ENCODE results near the gene MRTFB.

Gene MRTFB

DNA sequence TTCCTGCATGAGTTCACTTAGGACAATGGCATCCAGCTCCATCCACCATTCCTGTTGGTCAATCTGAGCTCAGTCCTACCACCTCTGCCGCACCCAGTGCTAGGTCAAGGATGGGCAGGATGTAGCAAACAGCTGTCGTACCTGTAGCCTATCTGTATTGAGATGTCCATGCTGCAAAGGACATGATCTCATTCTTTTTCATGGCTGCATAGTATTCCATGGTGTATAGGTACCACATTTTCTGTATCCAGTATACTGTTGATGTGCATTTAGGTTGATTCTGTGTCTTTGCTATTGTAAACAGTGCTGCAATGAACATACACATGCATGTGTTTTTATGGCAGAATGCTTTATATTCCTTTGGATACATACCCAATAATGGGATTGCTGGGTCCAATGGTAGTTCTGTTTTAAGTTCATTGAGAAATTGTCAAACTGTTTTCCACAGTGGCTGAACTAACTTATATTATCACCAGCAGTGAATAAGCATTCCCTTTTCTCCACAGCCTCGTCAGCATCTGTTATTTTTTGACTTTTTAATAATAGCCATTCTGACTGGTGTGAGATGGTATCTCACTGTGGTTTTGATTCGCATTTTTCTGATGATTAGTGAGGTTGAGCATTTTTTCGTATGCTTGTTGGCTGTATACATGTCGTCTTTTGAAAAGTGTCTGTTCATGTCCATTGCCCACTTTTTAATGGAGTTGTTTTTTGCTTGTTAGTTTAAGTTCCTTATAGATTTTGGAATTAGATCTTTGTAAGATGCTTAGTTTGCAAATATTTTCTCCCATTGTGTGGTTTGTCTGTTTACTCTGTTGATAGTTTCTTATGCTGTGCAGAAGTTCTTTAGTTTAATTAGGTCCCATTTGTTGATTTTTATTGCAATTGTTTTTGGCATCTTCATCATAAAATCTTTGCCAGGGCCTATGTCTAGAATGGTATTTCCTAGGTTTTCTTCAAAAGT is 7.2 kb upstream of the MRTFB start:
- DNase-seq = no peak

DNA sequence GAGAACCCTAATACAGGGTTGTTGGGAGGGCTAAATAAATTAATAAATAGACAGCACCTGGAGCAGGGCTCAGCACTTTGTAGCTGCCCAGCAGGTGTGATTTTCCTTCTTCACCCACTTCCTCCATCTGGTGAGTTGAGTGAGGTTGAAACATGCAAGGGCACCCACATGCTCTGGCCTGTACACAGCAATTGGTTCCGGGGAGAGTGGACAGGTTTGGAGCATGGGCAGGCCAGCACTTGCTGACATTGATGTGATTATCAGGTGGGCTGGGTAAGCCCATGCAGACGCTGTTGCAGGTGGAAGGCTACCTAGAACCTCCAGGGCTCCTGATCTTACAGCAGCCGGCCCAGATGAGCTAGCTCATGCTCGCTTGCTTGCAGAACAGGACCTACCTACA is 1.3 kb upstream of the MRTFB start:
- DNase-seq = no peak

DNA sequence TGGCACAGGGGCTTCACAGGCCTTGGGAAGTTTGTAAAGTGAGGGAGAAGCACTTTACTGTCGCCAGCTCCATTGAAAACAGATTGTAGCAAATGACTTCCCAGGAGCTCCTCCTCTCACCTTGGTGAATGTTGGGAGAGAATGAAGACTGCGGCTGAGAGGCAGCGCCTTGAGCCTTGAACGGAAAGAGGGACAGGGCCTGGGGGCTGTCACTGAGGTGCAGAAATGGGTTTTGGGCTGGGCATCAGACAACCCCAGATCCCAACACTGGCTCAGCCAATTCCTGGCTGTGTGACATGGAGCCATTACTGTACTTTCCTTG is 603 bp upstream of the MRTFB start:
- DNase-seq = no peak

DNA sequence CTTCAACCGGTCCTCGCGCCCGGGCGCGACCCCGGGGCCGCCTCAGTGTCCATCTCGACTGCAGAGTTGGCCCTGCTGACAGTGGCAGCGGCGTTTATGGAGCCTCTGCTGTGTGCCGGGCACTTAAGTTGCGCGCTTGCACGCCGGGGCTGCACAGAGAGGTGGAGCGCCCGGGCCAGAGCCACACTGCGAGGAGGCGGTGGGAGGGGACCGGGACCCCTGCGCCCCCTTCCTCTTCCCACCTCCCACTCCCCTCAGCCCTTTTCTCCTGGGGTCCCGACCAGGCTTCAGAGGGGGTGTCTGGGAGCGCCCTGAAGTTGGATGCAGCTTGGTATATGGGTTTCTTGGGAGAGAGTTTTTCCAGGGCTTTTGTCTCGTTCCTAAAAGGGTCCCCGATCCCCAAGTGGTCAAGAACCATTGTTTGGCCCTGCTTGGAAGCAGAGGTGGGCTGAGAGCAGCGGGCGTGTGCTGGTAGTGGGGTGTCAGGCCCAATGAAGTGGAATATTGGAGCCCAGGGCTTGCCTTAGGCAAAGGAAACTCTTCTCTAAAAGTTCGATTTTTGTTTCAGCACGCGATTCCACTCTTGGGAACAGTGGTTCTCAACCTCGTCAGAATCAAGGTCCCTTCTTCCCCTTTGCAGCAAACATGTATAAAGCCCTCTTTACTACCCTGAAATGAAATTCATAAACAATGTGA is 605 bp downstream of the MRTFB start:
- no peak for DNase-seq

DNA sequence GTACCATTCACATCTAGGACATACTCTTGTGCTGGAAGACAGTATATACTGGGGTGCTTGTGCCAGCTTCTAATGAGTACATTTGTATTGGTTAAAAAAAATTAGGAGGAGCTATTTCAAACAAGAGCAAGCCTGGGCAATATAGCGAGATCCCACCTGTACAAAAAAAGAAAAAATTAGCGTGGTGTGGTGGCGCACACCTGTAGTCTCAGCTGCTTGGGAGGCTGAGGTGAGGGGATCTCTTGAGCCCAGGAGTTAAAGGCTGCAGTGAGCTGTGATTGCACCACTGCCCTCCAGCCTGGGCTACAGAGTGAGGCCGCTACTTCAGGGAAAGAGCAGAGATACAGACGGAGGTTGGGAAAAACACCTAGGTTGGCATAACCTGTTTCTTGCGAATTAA is 1.2 kb downstream of the MRTFB start:
- no peak for DNase-seq

DNA sequence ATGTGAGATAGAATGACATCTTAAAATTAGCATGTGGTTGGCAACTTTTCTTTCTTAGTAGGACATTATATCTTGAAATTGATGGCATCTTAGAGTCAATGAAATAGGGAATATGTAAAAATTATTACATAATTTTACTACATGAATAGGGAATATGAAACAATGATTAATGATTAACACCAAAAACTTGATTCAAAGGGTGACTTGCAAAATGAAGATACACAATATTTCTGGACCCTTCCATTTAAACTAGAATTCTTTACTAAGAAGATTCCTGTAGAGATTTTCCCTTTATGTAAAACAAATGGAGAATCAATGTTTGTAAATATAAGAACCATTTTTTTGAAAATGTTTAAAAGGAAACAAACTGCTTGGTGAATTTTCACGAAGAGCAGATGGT is 3.4 kb downstream of the MRTFB start:
- DNase-seq = no peak

DNA sequence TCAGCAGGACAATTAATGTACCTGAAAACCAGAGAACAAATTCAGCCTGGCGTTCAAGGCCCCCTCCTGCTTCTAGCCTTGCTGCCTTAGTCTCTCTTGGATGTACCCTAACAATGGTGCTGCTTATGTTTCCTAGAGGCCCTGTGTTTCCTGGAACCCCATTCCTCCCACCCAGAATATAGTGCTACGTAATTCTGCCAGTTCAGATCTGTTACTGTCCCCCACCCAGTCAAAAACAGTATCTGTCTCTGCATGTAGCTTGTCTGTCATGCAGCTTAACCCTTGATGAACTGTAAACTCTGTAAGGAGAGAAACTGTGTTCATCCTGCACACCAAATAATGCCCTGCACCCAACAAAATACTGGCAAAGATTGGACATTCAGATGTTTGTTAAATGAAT is 6.8 kb downstream of the MRTFB start:
- DNase-seq = no peak

DNA sequence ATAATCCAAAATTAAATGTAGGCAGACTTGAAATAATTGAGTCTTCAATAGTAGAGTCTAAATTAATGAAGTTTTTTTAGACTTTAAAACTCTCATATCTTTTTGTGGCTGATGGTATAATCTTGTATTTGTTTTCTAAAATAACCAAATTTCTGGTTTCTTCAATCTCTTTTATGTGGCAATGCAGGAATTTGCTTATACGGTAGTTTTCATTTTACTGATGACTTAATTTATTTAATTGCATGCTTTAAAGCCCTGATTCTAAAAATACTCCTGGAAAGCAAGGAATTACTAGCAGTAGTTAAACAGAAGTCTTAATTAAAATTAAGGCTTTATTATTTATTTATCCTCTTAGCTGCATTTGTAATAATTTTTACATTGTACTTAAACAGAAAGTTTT is 15.4 kb downstream of the MRTFB start:
- no peak for DNase-seq

DNA sequence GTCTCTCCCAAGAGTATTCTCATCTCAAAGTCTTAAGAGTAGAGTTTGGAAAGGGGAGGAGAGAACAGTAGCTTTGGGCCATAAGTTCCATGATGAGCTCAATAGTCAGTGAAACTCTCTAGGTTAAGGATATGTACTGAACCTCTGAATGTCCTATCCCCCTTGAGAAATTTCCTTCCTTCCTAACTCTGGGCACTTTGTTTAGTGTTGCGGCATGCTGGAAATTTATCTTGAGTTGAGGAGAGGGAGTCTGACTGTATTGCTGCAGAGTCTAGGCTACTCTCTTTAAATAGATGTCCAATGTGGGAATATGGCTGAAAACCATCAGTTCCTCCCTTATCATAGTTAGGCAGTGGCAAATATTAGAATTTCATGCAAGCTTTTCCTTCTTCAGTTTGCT is 16.1 kb downstream of the MRTFB start:
- no peak for DNase-seq

DNA sequence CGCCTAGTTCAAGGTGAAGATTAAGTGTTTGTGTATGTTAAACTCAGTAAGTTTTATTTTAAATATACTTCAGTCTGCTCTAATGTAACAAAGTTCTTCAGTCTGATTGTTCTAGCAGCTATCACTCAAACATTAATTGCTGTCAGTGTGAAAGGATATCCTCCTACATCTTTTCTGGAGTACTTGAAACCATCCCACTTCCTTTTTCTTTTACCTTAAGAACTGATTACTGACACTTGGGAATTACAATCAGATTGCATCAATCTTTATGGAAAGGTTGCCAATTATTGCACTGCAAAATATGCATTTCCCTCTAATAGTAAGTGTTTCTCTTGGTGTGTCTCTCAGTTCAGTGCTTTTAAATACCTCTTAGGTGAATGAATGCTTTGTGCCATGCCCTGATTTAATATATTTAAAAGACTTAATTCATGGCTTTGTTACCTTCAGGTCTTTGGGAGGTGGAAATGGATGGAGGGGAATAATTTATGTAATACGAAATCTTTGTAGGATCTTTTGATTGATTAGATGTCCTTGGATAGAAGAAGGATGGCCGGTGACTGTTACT is 16.6 kb downstream of the MRTFB start:
- no peak for DNase-seq

DNA sequence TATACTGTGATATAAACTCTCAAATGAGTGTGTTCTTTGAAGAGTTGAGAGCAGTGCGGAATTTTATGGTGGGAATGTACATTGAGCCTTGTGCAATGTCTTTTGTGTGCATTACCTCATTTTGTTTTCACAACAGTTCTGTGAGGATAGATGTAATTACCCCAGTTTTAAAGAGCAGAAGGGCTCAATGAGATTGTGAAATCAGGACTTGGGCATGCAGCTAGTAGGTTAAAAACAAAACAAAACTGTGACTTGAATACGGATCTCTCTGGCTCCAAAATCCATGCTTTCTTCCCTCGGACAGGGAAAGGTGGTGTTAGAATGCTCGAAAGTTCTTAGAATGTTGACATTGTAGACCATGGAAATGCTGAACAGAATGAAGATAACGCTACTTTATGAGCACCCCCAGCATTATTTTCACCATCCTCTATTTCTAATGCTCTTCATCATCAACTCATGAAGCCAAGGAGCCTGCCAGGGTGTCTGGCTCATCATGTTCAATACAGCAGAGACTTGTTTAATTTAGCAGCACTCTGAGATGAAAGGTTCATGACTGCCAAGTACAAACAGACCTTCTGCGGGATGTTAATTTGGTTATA is 17.1 kb downstream of the MRTFB start:
- no peak for DNase-seq

DNA sequence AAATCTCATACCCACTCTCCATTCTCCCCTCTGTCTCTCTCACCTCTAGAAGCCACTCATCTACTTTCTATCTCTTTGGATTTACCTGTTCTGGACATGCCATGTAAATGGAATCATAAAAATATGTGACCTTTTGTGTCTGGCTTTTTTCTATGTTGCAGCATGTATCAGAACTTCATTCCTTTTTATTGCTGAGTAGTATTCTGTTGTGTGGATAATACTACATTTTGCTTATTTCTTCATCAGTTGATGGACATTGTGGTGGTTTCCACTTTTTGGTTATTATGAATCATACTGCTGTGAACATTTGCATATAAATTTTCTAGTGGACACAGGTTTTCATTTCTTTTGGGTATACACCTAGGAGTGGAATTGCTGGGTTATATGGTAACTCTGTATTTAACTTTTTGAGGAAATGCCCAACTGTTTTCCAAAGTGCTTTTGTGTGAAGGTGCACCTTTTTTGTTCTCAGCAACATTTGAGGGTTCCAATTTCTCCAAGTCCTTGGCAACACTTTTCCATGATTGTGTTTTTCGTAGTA is 18.2 kb downstream of the MRTFB start:
- no peak for DNase-seq

DNA sequence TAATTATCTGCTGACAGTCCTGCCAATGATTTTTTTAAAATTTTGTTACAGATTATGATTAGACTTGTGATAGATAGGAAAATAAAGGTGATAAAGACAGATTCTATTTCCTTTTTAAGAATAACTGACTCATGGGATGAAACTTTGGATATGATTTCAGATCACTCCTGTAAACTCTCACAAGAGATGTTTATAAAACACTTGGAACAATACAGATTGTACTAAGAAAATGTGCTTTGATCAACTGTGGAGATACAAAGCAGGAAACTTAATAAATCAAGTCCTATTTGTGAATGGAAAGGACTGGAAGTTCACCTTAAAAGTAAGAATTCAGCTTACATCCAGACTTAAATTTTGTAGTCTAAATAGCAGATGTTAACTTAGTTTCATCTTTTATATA is 21.4 kb downstream of the MRTFB start:
- DNase-seq = no peak

DNA sequence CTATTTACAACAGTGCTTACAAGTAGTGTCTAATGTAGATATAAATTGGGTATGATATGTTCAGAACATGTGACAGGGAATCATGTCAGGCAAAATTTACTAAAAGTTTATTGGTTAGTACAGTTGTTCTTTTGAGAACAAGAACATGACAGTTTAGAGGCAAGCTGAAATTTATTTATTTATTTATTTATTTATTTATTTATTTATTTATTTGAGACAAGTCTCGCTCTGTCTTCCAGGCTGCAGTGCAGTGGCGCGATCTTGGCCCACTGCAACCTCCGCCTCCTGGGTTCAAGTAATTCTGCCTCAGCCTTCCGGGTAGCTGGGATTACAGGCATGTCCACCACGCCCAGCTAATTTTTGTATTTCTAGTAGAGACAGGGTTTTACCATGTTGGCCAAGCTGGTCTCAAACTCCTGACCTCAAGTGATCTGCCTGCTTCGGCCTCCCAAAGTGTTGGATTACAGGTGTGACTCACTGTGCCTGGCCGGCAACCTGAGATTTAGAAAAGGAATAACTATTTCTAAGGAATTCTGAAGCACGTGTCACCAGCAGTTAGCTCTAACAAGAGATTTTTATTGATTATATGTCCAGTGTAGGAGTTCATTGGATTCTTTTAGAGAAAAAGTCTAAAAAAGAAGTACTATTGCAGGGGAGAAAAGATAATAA is 24.9 kb downstream of the MRTFB start:
- DNase-seq = no peak

DNA sequence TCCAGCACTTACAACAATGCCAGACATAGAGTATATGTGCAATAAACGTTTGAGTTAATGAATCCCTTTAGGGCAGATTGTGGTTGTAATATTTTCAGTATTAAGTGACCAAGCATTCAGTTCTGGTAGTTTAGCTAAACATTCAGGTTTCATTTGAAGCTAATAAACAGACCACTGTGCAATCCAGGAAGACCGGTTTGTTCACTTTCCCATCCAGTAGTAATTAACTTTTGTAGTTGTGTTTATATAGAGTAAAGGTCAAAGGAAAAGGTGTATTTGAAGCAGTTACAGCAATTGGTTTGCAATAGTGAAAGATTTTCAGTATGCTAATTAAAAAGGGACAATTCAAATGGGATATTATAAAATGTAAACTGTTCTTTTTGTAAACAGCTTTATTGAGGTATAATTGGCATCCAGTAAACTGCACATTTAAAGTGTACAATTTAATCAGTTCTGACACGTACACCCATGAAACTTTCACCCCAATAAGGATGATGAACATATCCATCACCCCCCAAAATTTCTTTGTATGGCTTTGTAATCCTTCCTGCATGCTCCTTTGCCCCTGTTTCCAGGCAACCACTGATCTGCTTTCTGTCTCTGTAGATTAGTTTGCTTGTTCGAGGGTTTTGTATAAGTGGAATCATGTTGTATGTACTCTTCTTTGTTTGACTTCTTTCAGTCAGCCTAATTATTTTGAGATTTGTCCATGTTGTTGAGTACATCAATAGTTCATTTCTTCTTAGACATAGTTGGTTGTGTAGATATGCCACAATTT is 26.3 kb downstream of the MRTFB start:
- DNase-seq = no peak

DNA sequence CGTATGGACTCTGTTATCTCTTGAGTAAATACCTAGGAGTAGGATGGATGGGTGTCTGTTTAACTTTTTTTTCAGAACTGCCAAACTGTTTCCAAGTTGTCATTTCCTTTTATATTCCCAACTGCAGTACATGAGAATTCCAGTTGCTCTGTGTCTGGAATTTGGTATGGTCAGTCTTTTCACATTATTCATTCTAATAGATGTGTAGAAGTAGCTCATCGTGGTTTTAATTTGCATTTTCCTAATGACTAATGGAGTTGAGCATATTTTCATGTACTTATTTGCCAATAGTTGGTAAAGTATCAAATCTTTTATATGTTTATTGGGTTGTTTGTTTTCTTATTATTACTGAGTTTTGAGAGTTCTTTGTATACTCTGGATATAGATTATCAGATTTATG is 27.0 kb downstream of the MRTFB start:
- DNase-seq = no peak

DNA sequence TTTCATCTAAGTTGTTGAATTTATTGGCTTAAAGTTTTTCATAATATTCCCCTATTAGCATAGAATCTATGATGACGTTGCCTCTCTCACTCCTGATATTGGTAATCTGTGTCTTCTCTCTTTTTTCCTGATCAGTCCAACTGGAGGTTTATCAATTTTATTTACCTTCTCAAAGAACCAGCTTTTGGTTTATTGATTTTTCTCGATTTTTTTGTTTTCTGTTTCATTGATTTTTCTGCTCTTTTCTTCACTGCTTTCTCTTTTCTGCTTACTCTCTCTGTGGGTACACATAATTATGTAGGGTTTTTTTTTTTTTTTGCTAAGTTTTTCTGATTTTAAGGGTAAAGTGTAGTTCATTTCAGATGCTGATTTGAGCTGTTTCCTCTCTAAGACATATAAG is 29.7 kb downstream of the MRTFB start:
- DNase-seq = no peak

DNA sequence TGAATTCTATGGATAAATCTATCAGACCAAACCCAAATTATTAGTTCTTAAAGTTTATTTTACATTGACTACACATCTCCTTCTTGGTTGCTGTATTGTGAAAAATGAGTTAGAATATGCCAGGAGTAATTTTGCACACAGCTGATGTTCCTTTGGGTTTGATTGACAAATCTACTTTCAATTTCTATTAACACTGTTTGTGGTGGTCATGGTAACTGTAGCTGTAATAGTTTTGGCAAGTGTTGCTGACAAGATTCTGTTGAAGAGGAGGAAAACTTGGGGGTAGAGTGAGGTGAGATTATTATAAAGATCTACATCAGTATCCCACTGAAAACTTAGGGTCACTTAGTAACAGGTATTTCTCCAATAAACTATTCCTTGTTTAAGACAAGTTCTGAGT is 30.3 kb downstream of the MRTFB start:
- DNase-seq = no peak

DNA sequence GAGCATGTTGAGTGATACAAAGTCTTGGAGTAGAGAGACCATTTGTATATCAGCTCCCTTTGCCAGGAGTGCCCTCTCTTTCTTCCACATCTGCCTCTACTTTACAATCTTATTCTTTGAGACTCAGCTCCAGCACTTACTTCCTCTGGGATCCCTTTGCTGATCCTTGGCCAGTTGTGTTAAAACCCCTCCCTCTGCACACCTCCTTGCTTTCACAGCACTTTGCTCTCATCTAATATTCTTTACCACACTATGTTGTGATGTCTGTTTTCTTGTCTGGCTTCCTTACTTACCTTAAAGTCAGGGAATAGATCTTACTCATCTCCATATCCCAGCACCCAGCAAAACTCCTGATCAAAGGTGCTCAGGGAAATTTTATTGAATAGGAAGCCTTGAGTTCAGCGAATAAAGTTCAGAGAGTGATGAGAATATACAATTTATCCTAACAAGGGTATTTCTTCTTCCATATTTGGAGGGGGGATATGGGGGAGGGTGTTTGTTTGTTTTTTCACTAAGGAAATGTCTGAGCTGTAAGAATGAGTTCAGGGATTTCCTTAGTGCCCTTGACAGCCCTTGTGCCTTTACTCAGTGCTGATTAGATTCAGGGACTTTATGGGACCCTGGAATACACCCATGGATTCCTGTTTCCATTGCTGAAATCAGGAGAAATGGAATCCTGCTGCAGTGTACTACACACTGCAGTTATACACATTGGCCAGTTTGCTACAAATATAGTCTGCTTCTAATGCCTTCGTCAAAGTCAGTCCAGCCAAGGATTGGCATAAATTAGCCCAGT is 32.0 kb downstream of the MRTFB start:
- DNase-seq = no peak

DNA sequence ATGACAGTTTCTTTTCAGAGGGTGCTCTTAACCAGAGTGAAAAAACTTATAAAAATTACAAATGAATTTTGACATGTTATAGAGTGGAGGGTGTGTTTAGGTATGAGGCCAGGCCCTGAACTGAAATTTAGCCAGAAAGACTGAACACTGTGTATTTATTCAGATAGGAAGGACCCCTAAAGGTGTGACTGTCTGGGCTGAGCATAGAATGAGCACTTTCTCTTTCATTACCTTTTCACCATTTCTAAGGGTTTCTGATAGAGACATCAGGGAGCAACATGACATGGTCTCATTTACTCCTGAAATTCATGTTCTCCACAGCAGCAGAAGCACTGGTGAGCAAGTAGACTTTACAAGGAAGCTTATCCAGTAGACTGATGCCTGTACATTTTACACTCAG is 32.9 kb downstream of the MRTFB start:
- no peak for DNase-seq

DNA sequence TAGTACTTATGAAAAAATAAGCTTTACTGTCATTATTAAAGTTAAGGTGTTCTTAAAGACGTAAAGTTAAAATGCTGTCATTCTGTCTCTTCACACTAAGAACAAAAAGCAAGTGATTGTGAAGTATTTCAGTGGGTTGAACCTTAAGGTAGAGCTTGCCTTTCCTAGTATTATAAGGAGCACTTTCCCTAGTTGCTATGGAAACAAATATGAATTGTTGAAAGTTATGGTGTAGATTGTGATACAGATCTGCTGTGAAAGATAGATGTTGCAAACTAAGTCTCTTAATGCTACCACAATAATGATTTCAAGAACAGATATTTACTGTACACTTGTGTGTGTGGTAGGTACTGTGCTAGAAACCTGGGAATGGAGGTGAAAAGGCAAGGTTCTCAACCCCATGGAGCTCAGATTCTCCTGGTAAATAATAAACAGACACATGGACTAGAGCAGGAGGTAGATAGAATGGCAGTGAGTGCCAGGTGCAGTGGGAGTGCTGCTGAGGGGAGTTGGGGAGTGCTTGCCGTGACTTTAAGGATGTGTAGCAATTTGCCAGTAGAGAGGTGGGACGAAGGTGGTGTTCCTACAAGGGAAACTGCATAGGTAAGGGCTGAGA is 34.7 kb downstream of the MRTFB start:
- DNase-seq = no peak

Measured in activated naive CD4-positive, alpha-beta T cell treated with Interleukin-2 at 50 U/mL for 16 hours (primary cell).